Right cardiac atrium (tissue), 5 donors: Measurements from ENCODE around the gene BAHCC1. TPM values are rescaled to one million over a fixed set of nuclear protein-coding genes. Genes with fewer than 3 reads are reported as not detected.
"Not testable (repeated sequence)": the region's sequence is repeated elsewhere in the genome, so short reads cannot be mapped to it uniquely, and the experiment has no call there.

Experiments used
- ATAC-seq, 2 donors: fragments of 200-7000 bp; cut with Tn5 transposase; one replicate each; pipeline versions ENCODE4 v1.8.0 to v1.9.1; 2020; ENCODE audit warnings: moderate library complexity in 2 of 2, mild to moderate bottlenecking in 1 of 2
- DNase-seq, 3 donors: peaks; one replicate each; pipeline ENCODE4 v3.0.0-alpha.2; 2020
- H3K27ac ChIP-seq: one replicate; pipeline ENCODE4 v1.5.1; 2013; ENCODE audit warnings: mild to moderate bottlenecking, low read length, control low read depth, moderate library complexity
- H3K27me3 ChIP-seq: one replicate; pipeline ENCODE4 v1.6.1; 2013; ENCODE audit not compliant: control insufficient read depth, insufficient read depth
- H3K4me1 ChIP-seq: one replicate; pipeline ENCODE4 v1.6.1; 2013; ENCODE audit warnings: low read length; ENCODE audit not compliant: control insufficient read depth, insufficient read depth
- H3K4me3 ChIP-seq: one replicate; pipeline ENCODE4 v1.5.1; 2013; ENCODE audit warnings: low read length, control low read depth
- H3K9me3 ChIP-seq: one replicate; pipeline ENCODE4 v1.6.1; 2013; ENCODE audit warnings: low read length; ENCODE audit not compliant: control insufficient read depth
- WGBS: extraction: QIAGEN DNeasy Blood & Tissue Kit; methylation state at CpG from one replicate; pipeline ENCODE4 v1.1.7; 2013; 5-methylcytosine and 5-hydroxymethylcytosine counted together
- intact Hi-C, 4 donors: fragments of 100-400 bp; cut with DNase I; formaldehyde crosslinking; loops; one replicate each; pipeline versions ENCODE4 v1.11.0 to v1.14.0; 2022 to 2023
- polyA plus RNA-seq: library from polyadenylated mRNA; stranded (reverse); fragments of 200-250 nt; gene quantifications from one replicate; pipeline ENCODE4 v1.2.3, GENCODE V29; 2013
- total RNA-seq, 4 donors: library from RNA; stranded (reverse); fragmentation: NEBNext Ultra II Directional; extraction: Animal tissue kit (Norgen Biotek cat#: 25700); gene quantifications; one replicate each; pipeline ENCODE4 v1.2.1, GENCODE V29; 2021
- donor health status: healthy with polysubstance abuse.
- donor health status: DM: no; HTN: yes; CAD: no.
- donor health status: DM: no; HTN: no; CAD: no.
- donor health status: DM: no; HTN: yes; CAD: no; lungs with severe emphysema.
- donor health status: DM: yes; HTN: yes; CAD: no.

Gene BAHCC1
- total and polyA plus RNA-seq, 5 donors: 8.3 to 12.8 (median 8.7) TPM

DNA sequence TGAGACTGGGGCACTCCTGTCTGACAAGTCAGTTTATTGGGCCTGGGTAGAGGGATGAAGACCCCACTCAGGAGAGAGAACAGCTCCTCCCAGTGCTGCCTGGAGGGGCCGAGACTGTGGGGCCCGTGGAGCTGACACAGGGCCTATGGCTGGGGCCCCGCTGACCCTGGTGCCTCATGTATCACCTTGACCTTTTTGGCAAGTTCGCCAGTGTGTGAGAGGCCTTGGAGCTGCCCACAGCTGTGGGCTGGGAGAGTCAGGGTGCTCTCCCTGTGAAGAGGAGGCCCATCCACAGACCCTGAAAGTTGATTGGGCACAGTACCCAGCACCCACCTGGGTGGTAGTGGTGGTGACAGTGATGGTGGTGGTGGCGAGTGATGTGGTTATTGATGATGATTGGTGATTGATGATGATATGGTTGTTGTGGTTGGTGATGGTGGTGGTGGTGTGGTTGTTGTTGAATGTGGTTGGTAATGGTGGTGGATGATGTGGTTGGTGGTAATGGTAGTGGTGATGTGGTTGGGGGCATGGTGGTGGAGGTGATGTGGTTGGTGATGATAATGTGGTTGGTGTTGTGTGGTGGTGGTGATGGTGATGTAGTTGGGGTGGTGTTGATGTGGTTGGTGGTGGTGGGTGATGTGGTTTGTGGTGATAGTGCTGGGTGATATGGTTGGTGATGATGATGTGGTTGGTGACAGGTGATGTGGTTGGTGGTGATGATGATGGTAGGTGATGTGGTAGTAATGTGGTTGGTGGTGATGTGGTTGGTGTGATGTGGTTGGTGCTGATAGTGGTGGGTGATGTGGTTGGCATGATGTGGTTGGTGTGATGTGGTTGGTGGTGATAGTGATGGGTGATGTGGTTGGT is 29.1 kb downstream of the BAHCC1 start:
- H3K9me3 ChIP-seq: no peaks in the 10 kb centered on the region
- no peak overlapping the region for H3K27ac ChIP-seq
- no peaks in the 10 kb centered on the region for H3K27me3 ChIP-seq
- H3K4me3 ChIP-seq: no peak overlapping the region
- DNase-seq (no peak), ATAC-seq (no peak)
- intact Hi-C loops: loop anchor here in 3 of 4 donors (5.0 to 10.0 kb wide), 3 partner anchors 38 to 58 kb away; no protein-coding TSS in a partner anchor
- 98% methylated on average over 5 of the region's 5 CpGs for WGBS
- H3K4me1 ChIP-seq: peaks cover 11% of the 10 kb centered on the region

DNA sequence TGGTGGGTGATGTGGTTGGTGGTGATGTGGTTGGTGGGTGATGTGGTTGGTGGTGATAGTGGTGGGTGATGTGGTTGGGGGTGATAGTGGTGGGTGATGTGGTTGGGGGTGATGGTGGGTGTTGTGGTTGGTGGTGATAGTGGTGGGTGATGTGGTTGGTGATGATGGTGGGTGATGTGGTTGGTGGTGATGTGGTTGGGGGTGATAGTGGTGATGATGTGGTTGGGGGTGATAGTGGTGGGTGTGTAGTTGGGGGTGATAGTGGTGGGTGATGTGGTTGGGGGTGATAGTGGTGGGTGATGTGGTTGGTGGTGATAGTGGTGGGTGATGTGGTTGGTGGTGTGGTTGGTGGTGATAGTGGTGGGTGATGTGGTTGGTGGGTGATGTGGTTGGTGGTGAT is 29.8 kb downstream of the BAHCC1 start:
- not testable (repeated sequence) for H3K9me3 ChIP-seq, H3K4me3 ChIP-seq, ATAC-seq, H3K27me3 ChIP-seq, H3K27ac ChIP-seq, DNase-seq
- H3K4me1 ChIP-seq: peaks cover 15% of the 10 kb centered on the region
- intact Hi-C loops: loop anchor here in 2 of 4 donors (5.0 to 10.0 kb wide), 2 partner anchors 37 to 50 kb away; no protein-coding TSS in a partner anchor

DNA sequence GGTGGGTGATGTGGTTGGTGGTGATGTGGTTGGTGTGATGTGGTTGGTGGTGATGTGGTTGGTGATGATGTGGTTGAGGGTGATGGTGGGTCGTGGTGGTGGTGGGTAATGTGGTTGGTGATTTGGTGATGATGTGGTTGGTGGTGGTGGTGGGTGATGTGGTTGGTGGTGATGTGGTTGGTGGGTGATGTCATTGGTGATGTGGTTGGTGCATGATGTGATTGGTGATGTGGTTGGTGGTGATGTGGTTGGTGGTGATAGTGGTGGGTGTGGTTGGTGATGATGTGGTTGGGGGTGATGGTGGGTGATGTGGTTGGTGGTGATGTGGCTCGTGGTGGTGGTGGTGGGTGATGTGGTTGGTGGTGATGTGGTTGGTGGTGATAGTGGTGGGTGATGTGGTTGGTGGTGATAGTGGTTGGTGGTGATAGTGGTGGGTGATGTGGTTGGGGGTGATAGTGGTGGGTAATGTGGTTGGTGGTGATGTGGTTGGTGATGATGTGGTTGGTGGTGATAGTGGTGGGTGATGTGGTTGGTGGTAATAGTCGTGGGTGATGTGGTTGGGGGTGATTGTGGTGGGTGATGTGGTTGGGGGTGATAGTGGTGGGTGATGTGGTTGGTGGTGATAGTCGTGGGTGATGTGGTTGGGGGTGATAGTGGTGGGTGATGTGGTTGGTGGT is 30.6 kb downstream of the BAHCC1 start:
- not testable (repeated sequence) for H3K27ac ChIP-seq, H3K9me3 ChIP-seq, DNase-seq, H3K4me3 ChIP-seq, H3K27me3 ChIP-seq, ATAC-seq
- intact Hi-C loops: loop anchor here in 2 of 4 donors (5.0 to 10.0 kb wide), 2 partner anchors 36 to 49 kb away; no protein-coding TSS in a partner anchor
- 88% methylated on average over 4 of the region's 4 CpGs for whole genome bisulfite sequencing
- H3K4me1 ChIP-seq: peaks cover 13% of the 10 kb centered on the region

DNA sequence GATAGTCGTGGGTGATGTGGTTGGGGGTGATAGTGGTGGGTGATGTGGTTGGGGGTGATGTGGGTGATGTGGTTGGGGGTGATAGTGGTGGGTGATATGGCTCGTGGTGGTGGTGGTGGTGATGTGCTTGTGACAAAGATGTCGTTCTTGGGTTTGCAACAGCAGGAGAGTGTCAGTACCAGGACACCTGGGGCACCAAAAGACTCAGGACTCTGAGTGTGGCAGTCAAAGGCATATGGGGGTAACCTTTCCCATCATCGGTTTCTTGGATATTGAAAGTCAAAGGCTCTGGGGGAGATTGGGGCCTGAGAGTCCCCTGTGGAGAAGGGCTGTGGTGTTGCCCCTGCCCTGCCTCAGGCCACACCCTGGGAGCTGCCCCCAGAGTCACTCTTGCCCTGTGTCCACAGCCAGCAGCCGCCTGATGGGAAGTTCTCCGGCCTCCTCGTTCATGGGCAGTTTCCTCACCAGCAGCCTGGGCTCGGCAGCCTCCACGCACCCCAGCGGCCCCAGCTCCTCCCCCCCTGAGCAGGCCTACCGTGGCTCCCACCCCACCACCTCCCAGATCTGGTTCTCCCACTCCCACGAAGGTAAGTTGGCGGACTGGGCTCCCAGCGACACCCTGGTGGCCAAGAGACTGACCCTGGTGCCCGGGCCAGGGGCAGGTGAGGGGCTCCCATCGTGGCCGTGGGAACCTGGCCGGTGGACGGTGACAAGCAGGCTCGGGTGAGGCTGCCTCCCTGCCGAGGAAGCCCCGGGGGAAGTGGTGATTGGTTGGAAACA is 31.3 kb downstream of the BAHCC1 start:
- 75% methylated on average over 22 of the region's 22 CpGs for WGBS
- Histone ChIP-seq H3K4me3 (no peak overlapping the region), H3K27ac (no peak overlapping the region), H3K27me3 (no peaks in the 10 kb centered on the region), H3K9me3 (no peaks in the 10 kb centered on the region), H3K4me1 (peaks cover 11% of the 10 kb centered on the region)
- ATAC-seq (no peak), DNase-seq (no peak)
- intact Hi-C loops: loop anchor here in 2 of 4 donors (5.0 to 10.0 kb wide), 2 partner anchors 36 to 48 kb away; no protein-coding TSS in a partner anchor

GRCh38 chr17:81427173-81428120 is 32.2 kb downstream of the BAHCC1 start:
- no peak overlapping the region for H3K27ac ChIP-seq
- ATAC-seq (peak in 1 of 2 donors; percentile 32), DNase-seq (peak; percentile 58 to 86 (median 79))
- intact Hi-C loops: loop anchor here in 2 of 4 donors (5.0 to 10.0 kb wide), 2 partner anchors 35 to 47 kb away; no protein-coding TSS in a partner anchor
- H3K4me3 ChIP-seq: no peak overlapping the region
- no peaks in the 10 kb centered on the region for H3K27me3 ChIP-seq
- no peaks in the 10 kb centered on the region for H3K9me3 ChIP-seq
- peaks cover 11% of the 10 kb centered on the region for H3K4me1 ChIP-seq
- 43% methylated on average over 41 of the region's 41 CpGs for WGBS

DNA sequence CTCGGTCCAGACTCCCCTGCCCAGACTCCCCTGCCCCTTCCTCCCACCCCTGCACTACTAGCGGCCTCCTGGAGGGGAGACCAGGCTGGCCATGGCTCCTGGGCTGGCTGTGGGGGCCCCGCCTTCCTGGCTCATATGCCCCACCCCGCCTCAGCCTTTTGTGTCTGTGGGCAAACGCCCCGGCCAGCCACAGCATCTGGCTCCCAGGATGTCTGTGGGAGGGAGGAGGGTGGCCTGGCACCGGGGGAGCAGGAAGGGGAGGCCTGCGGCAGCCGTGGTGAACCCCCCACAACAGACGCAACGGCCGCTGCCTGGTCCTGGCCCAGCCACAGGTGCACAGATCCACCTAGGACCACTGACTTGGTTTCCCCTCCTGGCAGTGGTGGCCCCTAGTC is 32.9 kb downstream of the BAHCC1 start:
- Histone ChIP-seq H3K9me3 (no peaks in the 10 kb centered on the region), H3K27me3 (no peaks in the 10 kb centered on the region), H3K4me3 (no peak overlapping the region), H3K27ac (no peak overlapping the region), H3K4me1 (peaks cover 8% of the 10 kb centered on the region)
- intact Hi-C loops: loop anchor here in 2 of 4 donors (5.0 to 10.0 kb wide), 2 partner anchors 34 to 47 kb away; no protein-coding TSS in a partner anchor
- WGBS: 54% methylated on average over 12 of the region's 12 CpGs
- ATAC-seq (peak; percentile 1), DNase-seq (peak in 2 of 3 donors; percentile 58 to 79)

DNA sequence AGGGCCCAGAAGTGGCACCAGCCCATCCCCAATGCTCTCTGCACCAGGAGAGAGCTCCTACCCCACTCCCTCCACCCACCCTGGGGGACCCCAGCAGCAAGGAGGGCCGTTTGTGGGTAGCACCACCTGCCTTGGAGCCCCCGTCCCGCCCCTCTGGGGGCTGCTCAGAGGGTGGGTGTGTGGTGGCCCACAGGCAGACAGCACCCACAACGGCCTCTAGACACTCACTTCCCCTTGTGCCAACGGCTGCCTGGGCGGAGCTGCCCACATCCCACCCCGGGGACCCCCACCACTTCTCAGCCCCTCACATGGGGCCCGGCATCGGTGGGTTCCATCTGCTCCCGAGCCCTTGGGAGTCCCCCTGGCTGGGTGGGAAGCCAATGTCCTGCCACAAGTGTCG is 33.3 kb downstream of the BAHCC1 start:
- no peak overlapping the region for H3K4me3 ChIP-seq
- WGBS: 66% methylated on average over 11 of the region's 11 CpGs
- no peak overlapping the region for H3K27ac ChIP-seq
- intact Hi-C loops: loop anchor here in 2 of 4 donors (5.0 to 10.0 kb wide), 2 partner anchors 34 to 46 kb away; no protein-coding TSS in a partner anchor
- peak in 1 of 2 donors; percentile 1 for ATAC-seq
- H3K27me3 ChIP-seq: no peaks in the 10 kb centered on the region
- H3K4me1 ChIP-seq: peaks cover 6% of the 10 kb centered on the region
- no peak for DNase-seq
- H3K9me3 ChIP-seq: no peaks in the 10 kb centered on the region

DNA sequence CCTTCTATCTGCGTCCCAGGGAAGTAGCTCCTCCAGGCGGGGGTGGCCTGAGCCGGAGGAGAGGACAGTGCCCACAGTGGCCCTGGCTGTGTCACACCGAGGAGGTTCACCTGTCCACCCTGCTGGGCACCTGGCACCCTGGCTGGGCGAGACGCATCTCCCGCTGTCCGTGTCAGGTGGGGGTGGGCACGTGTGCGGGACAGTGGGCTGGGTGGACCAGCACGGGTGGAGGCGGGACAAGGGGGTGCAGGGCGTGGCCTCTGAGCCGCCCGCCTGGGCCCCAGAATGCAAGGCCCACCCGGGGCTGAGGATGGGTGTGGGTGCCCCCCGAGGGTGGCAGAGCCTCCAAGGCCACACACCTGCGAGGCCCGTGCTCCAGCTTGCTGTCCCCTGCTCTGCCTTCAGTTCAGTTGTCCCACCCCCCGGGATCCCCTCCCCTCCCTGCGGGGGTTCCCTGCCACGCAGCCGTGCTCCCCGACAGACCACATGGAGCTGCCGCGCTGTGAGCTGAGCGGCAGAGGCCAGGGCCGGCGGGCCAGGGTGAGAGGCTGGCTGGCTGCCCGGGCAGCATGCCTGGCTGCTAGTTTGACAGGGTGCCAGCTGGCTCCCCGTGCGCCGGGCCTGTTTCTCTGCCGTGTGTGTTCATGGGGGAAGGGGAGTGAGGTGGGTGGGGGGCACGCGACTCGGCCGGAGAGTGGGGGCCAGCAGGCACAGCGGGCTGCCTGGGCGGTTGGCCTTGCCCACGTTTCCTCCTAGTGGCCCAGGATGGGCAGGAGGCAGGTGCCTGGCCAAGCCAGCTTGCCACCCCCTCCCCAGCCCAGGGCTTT is 33.9 kb downstream of the BAHCC1 start:
- intact Hi-C loops: loop anchor here in 2 of 4 donors (5.0 to 10.0 kb wide), 2 partner anchors 33 to 46 kb away; no protein-coding TSS in a partner anchor
- DNase-seq (peak; percentile 81 to 95 (median 95)), ATAC-seq (peak; percentile 77 to 78)
- Histone ChIP-seq H3K4me1 (peaks cover 4% of the 10 kb centered on the region), H3K4me3 (no peak overlapping the region), H3K27me3 (no peaks in the 10 kb centered on the region), H3K27ac (no peak overlapping the region), H3K9me3 (no peaks in the 10 kb centered on the region)
- WGBS: 21% methylated on average over 41 of the region's 41 CpGs
